Panc1 (cell line): ENCODE data around the gene TJP1.

ENCODE experiments used
- TCF7L2 ChIP-seq: IDR thresholded peaks from 2 replicates; pipeline ENCODE4 v1.6.1; 2011; ENCODE audit warnings: mild to moderate bottlenecking, low read depth, low read length, inconsistent platforms
- TF ChIP-seq, protein P1 (sequence below): fragments of 450-650 bp; IDR thresholded peaks from 2 replicates; pipeline ENCODE4 v1.5.1; 2017; ENCODE audit warnings: mild to moderate bottlenecking
- TF ChIP-seq, protein P2 (sequence below), 2 experiments: IDR thresholded peaks; 2 replicates each; pipeline ENCODE4 v1.6.1; 2011 to 2012; ENCODE audit warnings: low read depth in 2 of 2, control low read depth in 1 of 2, low read length in 1 of 2, mild to moderate bottlenecking in 1 of 2, moderate library complexity in 1 of 2; ENCODE audit not compliant: insufficient read depth in 1 of 2

DNA sequence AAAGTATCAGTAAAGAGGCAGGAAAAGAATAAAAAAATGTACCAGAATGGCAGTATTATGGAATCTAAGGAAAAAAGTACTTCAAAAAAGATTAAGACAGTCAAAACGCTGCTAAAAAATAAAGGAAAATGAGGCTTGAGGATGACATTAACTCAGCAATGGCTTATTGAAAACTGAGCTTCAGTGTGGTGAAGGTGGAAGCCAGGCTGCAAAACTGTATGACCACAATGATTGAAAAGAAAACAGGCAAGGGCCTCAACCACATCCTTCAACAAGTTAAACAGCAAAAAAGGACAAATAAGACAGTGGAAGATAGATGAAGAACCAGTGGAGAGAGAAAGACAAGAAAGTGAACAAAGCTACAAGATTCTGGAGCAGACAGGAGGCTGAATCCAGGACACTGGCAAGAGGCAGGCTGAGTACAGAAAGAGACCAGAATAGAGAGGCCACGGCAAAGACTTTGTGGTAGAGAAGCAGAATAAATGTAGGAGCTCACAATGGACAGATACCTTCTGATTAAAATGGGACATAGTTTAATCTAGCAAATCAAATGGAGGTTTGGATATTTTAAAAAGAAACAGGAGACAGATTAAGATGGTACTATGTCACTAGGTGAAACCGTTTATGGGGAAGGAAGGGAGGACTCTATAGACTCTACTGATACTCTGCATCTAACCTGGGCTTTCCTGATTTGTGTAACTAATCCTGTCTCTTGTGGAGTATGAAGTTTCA is 86.1 kb downstream of the TJP1 start:
- TF ChIP-seq, protein P1, sequence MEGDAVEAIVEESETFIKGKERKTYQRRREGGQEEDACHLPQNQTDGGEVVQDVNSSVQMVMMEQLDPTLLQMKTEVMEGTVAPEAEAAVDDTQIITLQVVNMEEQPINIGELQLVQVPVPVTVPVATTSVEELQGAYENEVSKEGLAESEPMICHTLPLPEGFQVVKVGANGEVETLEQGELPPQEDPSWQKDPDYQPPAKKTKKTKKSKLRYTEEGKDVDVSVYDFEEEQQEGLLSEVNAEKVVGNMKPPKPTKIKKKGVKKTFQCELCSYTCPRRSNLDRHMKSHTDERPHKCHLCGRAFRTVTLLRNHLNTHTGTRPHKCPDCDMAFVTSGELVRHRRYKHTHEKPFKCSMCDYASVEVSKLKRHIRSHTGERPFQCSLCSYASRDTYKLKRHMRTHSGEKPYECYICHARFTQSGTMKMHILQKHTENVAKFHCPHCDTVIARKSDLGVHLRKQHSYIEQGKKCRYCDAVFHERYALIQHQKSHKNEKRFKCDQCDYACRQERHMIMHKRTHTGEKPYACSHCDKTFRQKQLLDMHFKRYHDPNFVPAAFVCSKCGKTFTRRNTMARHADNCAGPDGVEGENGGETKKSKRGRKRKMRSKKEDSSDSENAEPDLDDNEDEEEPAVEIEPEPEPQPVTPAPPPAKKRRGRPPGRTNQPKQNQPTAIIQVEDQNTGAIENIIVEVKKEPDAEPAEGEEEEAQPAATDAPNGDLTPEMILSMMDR: no peak
- TF ChIP-seq, protein P2, sequence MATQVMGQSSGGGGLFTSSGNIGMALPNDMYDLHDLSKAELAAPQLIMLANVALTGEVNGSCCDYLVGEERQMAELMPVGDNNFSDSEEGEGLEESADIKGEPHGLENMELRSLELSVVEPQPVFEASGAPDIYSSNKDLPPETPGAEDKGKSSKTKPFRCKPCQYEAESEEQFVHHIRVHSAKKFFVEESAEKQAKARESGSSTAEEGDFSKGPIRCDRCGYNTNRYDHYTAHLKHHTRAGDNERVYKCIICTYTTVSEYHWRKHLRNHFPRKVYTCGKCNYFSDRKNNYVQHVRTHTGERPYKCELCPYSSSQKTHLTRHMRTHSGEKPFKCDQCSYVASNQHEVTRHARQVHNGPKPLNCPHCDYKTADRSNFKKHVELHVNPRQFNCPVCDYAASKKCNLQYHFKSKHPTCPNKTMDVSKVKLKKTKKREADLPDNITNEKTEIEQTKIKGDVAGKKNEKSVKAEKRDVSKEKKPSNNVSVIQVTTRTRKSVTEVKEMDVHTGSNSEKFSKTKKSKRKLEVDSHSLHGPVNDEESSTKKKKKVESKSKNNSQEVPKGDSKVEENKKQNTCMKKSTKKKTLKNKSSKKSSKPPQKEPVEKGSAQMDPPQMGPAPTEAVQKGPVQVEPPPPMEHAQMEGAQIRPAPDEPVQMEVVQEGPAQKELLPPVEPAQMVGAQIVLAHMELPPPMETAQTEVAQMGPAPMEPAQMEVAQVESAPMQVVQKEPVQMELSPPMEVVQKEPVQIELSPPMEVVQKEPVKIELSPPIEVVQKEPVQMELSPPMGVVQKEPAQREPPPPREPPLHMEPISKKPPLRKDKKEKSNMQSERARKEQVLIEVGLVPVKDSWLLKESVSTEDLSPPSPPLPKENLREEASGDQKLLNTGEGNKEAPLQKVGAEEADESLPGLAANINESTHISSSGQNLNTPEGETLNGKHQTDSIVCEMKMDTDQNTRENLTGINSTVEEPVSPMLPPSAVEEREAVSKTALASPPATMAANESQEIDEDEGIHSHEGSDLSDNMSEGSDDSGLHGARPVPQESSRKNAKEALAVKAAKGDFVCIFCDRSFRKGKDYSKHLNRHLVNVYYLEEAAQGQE (IDR thresholded peaks at IDR 0.05; ENCODE audit: insufficient read depth in 1 of 2, low read depth in 2 of 2, low read length in 1 of 2): no peak
- TF ChIP-seq TCF7L2: no peak; the same call in 1 of the 2 replicates
